Activated T-cell treated with anti-CD3 and anti-CD28 coated beads, Interleukin-2, amount 50 U/mL, for 24 hours (primary cell): Measurements from ENCODE around the gene MAD1L1.

Experiments
- DNase-seq: peaks from one replicate; pipeline ENCODE4 v3.0.0-alpha.2; 2020
- H3K27ac Mint-ChIP-seq: 2 replicates; pipeline ENCODE4 v1.8.0; 2020; ENCODE audit warnings: mild to moderate bottlenecking, mixed read lengths
- H3K27me3 Mint-ChIP-seq: 2 replicates; pipeline ENCODE4 v1.8.0; 2020; ENCODE audit warnings: mixed read lengths
- H3K36me3 Mint-ChIP-seq: 2 replicates; pipeline ENCODE4 v1.8.0; 2020; ENCODE audit warnings: low read depth, mixed read lengths
- H3K4me1 Mint-ChIP-seq: 2 replicates; pipeline ENCODE4 v1.8.0; 2020; ENCODE audit warnings: low read depth, mixed read lengths
- H3K4me3 Mint-ChIP-seq: 2 replicates; pipeline ENCODE4 v1.8.0; 2020; ENCODE audit warnings: mild to moderate bottlenecking, moderate library complexity, mixed read lengths
- H3K9me3 Mint-ChIP-seq: 2 replicates; pipeline ENCODE4 v1.8.0; 2020; ENCODE audit warnings: mixed read lengths

The MAD1L1 gene

GRCh38 chr7:2104107-2104710 is 128.5 kb downstream of the MAD1L1 start:
- H3K27me3 Mint-ChIP-seq: no peaks in the 10 kb centered on the region
- H3K4me3 Mint-ChIP-seq: no peak overlapping the region
- peaks cover 42% of the 10 kb centered on the region for H3K4me1 Mint-ChIP-seq
- H3K9me3 Mint-ChIP-seq: peaks cover 3% of the 10 kb centered on the region
- H3K27ac Mint-ChIP-seq: peak overlapping the region; percentile 67
- H3K36me3 Mint-ChIP-seq: peaks cover 9% of the 10 kb centered on the region
- DNase-seq: peak; percentile 76

GRCh38 chr7:2103071-2103898 is 129.5 kb downstream of the MAD1L1 start:
- Mint-ChIP-seq H3K36me3 (peaks cover 9% of the 10 kb centered on the region), H3K27me3 (no peaks in the 10 kb centered on the region), H3K4me3 (no peak overlapping the region), H3K4me1 (peaks cover 51% of the 10 kb centered on the region), H3K9me3 (peaks cover 3% of the 10 kb centered on the region), H3K27ac (no peak overlapping the region)
- no peak for DNase-seq

GRCh38 chr7:2102375-2102723 is 130.4 kb downstream of the MAD1L1 start:
- H3K9me3 Mint-ChIP-seq: peaks cover 3% of the 10 kb centered on the region
- no peak for DNase-seq
- H3K4me3 Mint-ChIP-seq: no peak overlapping the region
- peak overlapping the region; percentile 44 for H3K27ac Mint-ChIP-seq
- no peaks in the 10 kb centered on the region for H3K27me3 Mint-ChIP-seq
- peaks cover 58% of the 10 kb centered on the region for H3K4me1 Mint-ChIP-seq
- H3K36me3 Mint-ChIP-seq: peaks cover 4% of the 10 kb centered on the region

GRCh38 chr7:2101630-2102374 is 130.9 kb downstream of the MAD1L1 start:
- no peak for DNase-seq
- no peak overlapping the region for H3K4me3 Mint-ChIP-seq
- no peak overlapping the region for H3K27ac Mint-ChIP-seq
- peaks cover 2% of the 10 kb centered on the region for H3K36me3 Mint-ChIP-seq
- H3K4me1 Mint-ChIP-seq: peaks cover 59% of the 10 kb centered on the region
- H3K9me3 Mint-ChIP-seq: peaks cover 3% of the 10 kb centered on the region
- H3K27me3 Mint-ChIP-seq: no peaks in the 10 kb centered on the region

- Mint-ChIP-seq H3K4me3 (no peak overlapping the region), H3K27me3 (no peaks in the 10 kb centered on the region), H3K27ac (peak overlapping the region; percentile 73), H3K9me3 (peaks cover 3% of the 10 kb centered on the region), H3K4me1 (peaks cover 59% of the 10 kb centered on the region), H3K36me3 (peaks cover 2% of the 10 kb centered on the region)
- DNase-seq: no peak
These were observed 132.2 kb downstream of the MAD1L1 start for GRCh38 chr7:2100278-2101208.

- H3K9me3 Mint-ChIP-seq: peaks cover 3% of the 10 kb centered on the region
- DNase-seq: peak; percentile 59
- H3K36me3 Mint-ChIP-seq: peaks cover 4% of the 10 kb centered on the region
- H3K27me3 Mint-ChIP-seq: no peaks in the 10 kb centered on the region
- H3K4me3 Mint-ChIP-seq: no peak overlapping the region
- H3K4me1 Mint-ChIP-seq: peaks cover 57% of the 10 kb centered on the region
- peak overlapping the region; percentile 73 for H3K27ac Mint-ChIP-seq
These were observed 133.4 kb downstream of the MAD1L1 start for GRCh38 chr7:2099048-2099957.

GRCh38 chr7:2098496-2098895 is 134.2 kb downstream of the MAD1L1 start:
- Mint-ChIP-seq H3K4me3 (no peak overlapping the region), H3K9me3 (peaks cover 3% of the 10 kb centered on the region), H3K36me3 (peaks cover 9% of the 10 kb centered on the region), H3K4me1 (peaks cover 52% of the 10 kb centered on the region), H3K27me3 (no peaks in the 10 kb centered on the region), H3K27ac (no peak overlapping the region)
- no peak for DNase-seq

- Mint-ChIP-seq H3K27me3 (no peaks in the 10 kb centered on the region), H3K4me3 (no peak overlapping the region), H3K36me3 (peaks cover 10% of the 10 kb centered on the region), H3K27ac (no peak overlapping the region), H3K4me1 (peaks cover 50% of the 10 kb centered on the region), H3K9me3 (peaks cover 3% of the 10 kb centered on the region)
- DNase-seq: no peak
These were observed 134.7 kb downstream of the MAD1L1 start for GRCh38 chr7:2098056-2098455.

GRCh38 chr7:2097492-2097891 is 135.3 kb downstream of the MAD1L1 start:
- H3K4me3 Mint-ChIP-seq: no peak overlapping the region
- no peak for DNase-seq
- H3K27ac Mint-ChIP-seq: no peak overlapping the region
- peaks cover 47% of the 10 kb centered on the region for H3K4me1 Mint-ChIP-seq
- H3K9me3 Mint-ChIP-seq: peaks cover 2% of the 10 kb centered on the region
- H3K27me3 Mint-ChIP-seq: no peaks in the 10 kb centered on the region
- H3K36me3 Mint-ChIP-seq: peaks cover 12% of the 10 kb centered on the region

GRCh38 chr7:2096692-2097387 is 135.9 kb downstream of the MAD1L1 start:
- Mint-ChIP-seq H3K27me3 (no peaks in the 10 kb centered on the region), H3K4me3 (no peak overlapping the region), H3K27ac (no peak overlapping the region), H3K9me3 (no peaks in the 10 kb centered on the region), H3K36me3 (peaks cover 12% of the 10 kb centered on the region), H3K4me1 (peaks cover 44% of the 10 kb centered on the region)
- DNase-seq: no peak

- no peak overlapping the region for H3K27ac Mint-ChIP-seq
- no peaks in the 10 kb centered on the region for H3K27me3 Mint-ChIP-seq
- H3K4me1 Mint-ChIP-seq: peaks cover 36% of the 10 kb centered on the region
- no peak for DNase-seq
- no peaks in the 10 kb centered on the region for H3K9me3 Mint-ChIP-seq
- H3K4me3 Mint-ChIP-seq: no peak overlapping the region
- H3K36me3 Mint-ChIP-seq: peaks cover 19% of the 10 kb centered on the region
These were observed 137.3 kb downstream of the MAD1L1 start for GRCh38 chr7:2095436-2095835.

- Mint-ChIP-seq H3K4me1 (peaks cover 27% of the 10 kb centered on the region), H3K27ac (no peak overlapping the region), H3K36me3 (peaks cover 19% of the 10 kb centered on the region), H3K27me3 (no peaks in the 10 kb centered on the region), H3K4me3 (no peak overlapping the region), H3K9me3 (no peaks in the 10 kb centered on the region)
- no peak for DNase-seq
These were observed 138.2 kb downstream of the MAD1L1 start for GRCh38 chr7:2094454-2095045.
